Iris pigment epithelial cell (primary cell): ENCODE results near the gene RABEP1.
"Not testable (repeated sequence)": the region's sequence is repeated elsewhere in the genome, so short reads cannot be mapped to it uniquely, and the experiment has no call there.

Source experiments
- DNase-seq: peaks from one replicate; pipeline ENCODE4 v3.0.0-alpha.2; 2011; ENCODE audit warnings: low read depth

The RABEP1 gene

GRCh38 chr17:5281814-5282641 lies at the start of gene RABEP1:
Gene RABEP1 (plus strand): TSS chr17:5282284. CDS start chr17:5282487, 203 bp downstream.
- peak; percentile 87 for DNase-seq

- not testable (repeated sequence) for DNase-seq
These were observed 48.6 kb upstream of the RABEP1 start for GRCh38 chr17:5233492-5233891.

- no peak for DNase-seq
These were observed 47.2 kb upstream of the RABEP1 start, which contains the start of gene SCIMP for GRCh38 chr17:5234645-5235576. Gene SCIMP (minus strand): TSS chr17:5234860. CDS start chr17:5234755, 105 bp downstream.

GRCh38 chr17:5236938-5237540 lies 45.0 kb upstream of the RABEP1 start:
- no peak for DNase-seq

GRCh38 chr17:5237541-5238016 lies 44.5 kb upstream of the RABEP1 start:
- DNase-seq, result peak; percentile 59

- no peak for DNase-seq
These were observed 43.8 kb upstream of the RABEP1 start for GRCh38 chr17:5238333-5238732.

GRCh38 chr17:5239769-5240168 lies 42.3 kb upstream of the RABEP1 start:
- DNase-seq, result not testable (repeated sequence)

GRCh38 chr17:5241861-5242671 lies 40.0 kb upstream of the RABEP1 start:
- DNase-seq, result no peak

- DNase-seq, result no peak
These were observed 34.5 kb upstream of the RABEP1 start for GRCh38 chr17:5247621-5248020.

- no peak for DNase-seq
These were observed 33.1 kb upstream of the RABEP1 start for GRCh38 chr17:5248821-5249479.

GRCh38 chr17:5249615-5250014 lies 32.5 kb upstream of the RABEP1 start:
- DNase-seq, result peak; percentile 80

GRCh38 chr17:5254414-5254813 lies 27.7 kb upstream of the RABEP1 start:
- DNase-seq, result no peak

- no peak for DNase-seq
These were observed 27.1 kb upstream of the RABEP1 start for GRCh38 chr17:5254903-5255521.

- DNase-seq, result no peak
These were observed 25.0 kb upstream of the RABEP1 start for GRCh38 chr17:5257124-5257523.

GRCh38 chr17:5260542-5260941 lies 21.5 kb upstream of the RABEP1 start:
- DNase-seq, result no peak

GRCh38 chr17:5262416-5262991 lies 19.6 kb upstream of the RABEP1 start:
- DNase-seq, result no peak

GRCh38 chr17:5263441-5263840 lies 18.6 kb upstream of the RABEP1 start:
- no peak for DNase-seq

- no peak for DNase-seq
These were observed 17.2 kb upstream of the RABEP1 start for GRCh38 chr17:5264893-5265292.

- no peak for DNase-seq
These were observed 12.7 kb upstream of the RABEP1 start for GRCh38 chr17:5269241-5269960.
